ENCODE measurements around the gene ABAT. TPM values are rescaled to one million over a fixed set of nuclear protein-coding genes. Genes with fewer than 3 reads are reported as not detected.

The ABAT gene
- polyA plus RNA-seq, 2 of the 4 experiments (the other 2 are of a cell fraction), result 0.68 to 1.2 TPM

DNA sequence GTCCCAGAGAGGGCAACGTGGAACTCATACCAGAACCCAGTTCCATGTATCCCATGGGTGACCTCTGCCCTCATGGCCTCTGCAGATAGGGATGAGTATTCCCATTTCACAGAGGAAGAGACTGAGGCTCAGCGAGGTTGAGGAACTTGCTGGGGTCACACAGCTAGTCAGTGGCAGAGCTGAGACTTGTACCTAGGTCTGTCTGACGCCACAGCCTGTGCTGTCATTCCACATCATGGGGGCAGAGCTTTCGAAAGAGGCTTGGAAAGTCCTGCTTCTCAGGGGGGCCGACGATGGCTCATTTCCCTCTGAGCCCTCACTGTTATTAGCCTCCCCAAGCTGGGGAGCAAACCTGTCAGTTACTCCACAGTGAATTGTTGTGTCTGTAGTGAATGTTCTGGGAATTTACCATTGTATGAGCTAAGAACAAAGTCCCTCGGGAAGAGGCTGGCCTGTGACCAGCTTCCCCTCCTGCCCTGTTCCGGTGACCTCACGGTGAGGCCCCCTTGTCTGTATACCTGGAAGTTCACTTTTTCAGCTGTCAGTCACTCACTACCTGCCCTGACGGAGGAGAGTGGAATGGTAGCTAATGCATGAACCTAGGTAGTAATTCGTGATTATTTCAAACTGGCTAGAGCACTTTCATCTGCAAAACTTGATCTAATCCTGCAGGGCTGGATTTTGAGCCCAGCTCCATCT lies 44.0 kb upstream of the ABAT start:
- H3K4me2 ChIP-seq, result no peak overlapping the region
- no peak overlapping the region for H3K27ac ChIP-seq
- ATAC-seq (no peak), DNase-seq (ENCODE audit: low read depth in 1 of 2, low spot score in 1 of 2) (no peak), FAIRE-seq (no peak)
- ChIA-PET CTCF (interaction anchor here (1.0 to 1.2 kb wide), 3 partner anchors 58 to 1879 kb away, joined by 3 to 5 read pairs (median 3); no protein-coding TSS in a partner anchor), POLR2A (no interaction called here)
- H3K9me3 ChIP-seq, result no peaks in the 10 kb centered on the region
- TF ChIP-seq, protein P1, sequence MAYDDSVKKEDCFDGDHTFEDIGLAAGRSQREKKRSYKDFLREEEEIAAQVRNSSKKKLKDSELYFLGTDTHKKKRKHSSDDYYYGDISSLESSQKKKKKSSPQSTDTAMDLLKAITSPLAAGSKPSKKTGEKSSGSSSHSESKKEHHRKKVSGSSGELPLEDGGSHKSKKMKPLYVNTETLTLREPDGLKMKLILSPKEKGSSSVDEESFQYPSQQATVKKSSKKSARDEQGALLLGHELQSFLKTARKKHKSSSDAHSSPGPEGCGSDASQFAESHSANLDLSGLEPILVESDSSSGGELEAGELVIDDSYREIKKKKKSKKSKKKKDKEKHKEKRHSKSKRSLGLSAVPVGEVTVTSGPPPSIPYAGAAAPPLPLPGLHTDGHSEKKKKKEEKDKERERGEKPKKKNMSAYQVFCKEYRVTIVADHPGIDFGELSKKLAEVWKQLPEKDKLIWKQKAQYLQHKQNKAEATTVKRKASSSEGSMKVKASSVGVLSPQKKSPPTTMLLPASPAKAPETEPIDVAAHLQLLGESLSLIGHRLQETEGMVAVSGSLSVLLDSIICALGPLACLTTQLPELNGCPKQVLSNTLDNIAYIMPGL (CRISPR knock-in tag; IDR thresholded peaks at IDR 0.05; ENCODE audit: borderline replicate concordance), result no peak
- no peak for TF ChIP-seq NR3C1 (IDR thresholded peaks at IDR 0.05)
- no peak for TF ChIP-seq RCOR1 (IDR thresholded peaks at IDR 0.05; ENCODE audit: low read depth, low read length)
- no peak for TF ChIP-seq TP53 (CRISPR knock-in tag; IDR thresholded peaks at IDR 0.05)
- no peak for TF ChIP-seq PHF8 (IDR thresholded peaks at IDR 0.05; ENCODE audit: borderline replicate concordance, low read depth)
- no peak for TF ChIP-seq ZFP36 (IDR thresholded peaks at IDR 0.05; ENCODE audit: borderline replicate concordance, partially characterized antibody)
- TF ChIP-seq, protein P2, sequence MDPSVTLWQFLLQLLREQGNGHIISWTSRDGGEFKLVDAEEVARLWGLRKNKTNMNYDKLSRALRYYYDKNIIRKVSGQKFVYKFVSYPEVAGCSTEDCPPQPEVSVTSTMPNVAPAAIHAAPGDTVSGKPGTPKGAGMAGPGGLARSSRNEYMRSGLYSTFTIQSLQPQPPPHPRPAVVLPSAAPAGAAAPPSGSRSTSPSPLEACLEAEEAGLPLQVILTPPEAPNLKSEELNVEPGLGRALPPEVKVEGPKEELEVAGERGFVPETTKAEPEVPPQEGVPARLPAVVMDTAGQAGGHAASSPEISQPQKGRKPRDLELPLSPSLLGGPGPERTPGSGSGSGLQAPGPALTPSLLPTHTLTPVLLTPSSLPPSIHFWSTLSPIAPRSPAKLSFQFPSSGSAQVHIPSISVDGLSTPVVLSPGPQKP (IDR thresholded peaks at IDR 0.05; ENCODE audit: low read depth, low read length), result no peak
- no peak for TF ChIP-seq KDM1A (IDR thresholded peaks at IDR 0.05; ENCODE audit: low read depth)
- TF ChIP-seq, protein P3, sequence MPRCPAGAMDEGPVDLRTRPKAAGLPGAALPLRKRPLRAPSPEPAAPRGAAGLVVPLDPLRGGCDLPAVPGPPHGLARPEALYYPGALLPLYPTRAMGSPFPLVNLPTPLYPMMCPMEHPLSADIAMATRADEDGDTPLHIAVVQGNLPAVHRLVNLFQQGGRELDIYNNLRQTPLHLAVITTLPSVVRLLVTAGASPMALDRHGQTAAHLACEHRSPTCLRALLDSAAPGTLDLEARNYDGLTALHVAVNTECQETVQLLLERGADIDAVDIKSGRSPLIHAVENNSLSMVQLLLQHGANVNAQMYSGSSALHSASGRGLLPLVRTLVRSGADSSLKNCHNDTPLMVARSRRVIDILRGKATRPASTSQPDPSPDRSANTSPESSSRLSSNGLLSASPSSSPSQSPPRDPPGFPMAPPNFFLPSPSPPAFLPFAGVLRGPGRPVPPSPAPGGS (IDR thresholded peaks at IDR 0.05), result no peak
- TF ChIP-seq MAZ (IDR thresholded peaks at IDR 0.05; ENCODE audit: borderline replicate concordance, low read depth, low read length), result no peak
- no peak for TF ChIP-seq NPAS2 (CRISPR knock-in tag; IDR thresholded peaks at IDR 0.05; ENCODE audit: borderline replicate concordance)
- TF ChIP-seq CEBPB (IDR thresholded peaks at IDR 0.05), result no peak
- TF ChIP-seq CHD4 (IDR thresholded peaks at IDR 0.05; ENCODE audit: borderline replicate concordance), result no peak
- no peak for TF ChIP-seq ESRRA (IDR thresholded peaks at IDR 0.05; ENCODE audit: borderline replicate concordance, low read length)
- no peak for TF ChIP-seq KDM5A (IDR thresholded peaks at IDR 0.05)
- no peak for TF ChIP-seq HDAC2 (IDR thresholded peaks at IDR 0.05)
- TF ChIP-seq HOXB13 (CRISPR knock-in tag; IDR thresholded peaks at IDR 0.05; ENCODE audit: low read depth), result no peak
- no peak for TF ChIP-seq FOXS1 (CRISPR knock-in tag; IDR thresholded peaks at IDR 0.05)
- no peak for TF ChIP-seq FOSL2 (IDR thresholded peaks at IDR 0.05)
- TF ChIP-seq FOSL2 (CRISPR knock-in tag; IDR thresholded peaks at IDR 0.05), result no peak
- no peak for TF ChIP-seq FOSB (CRISPR knock-in tag; IDR thresholded peaks at IDR 0.05)
- no peaks in the 10 kb centered on the region for H3K4me1 ChIP-seq
- H3K4me3 ChIP-seq, result no peak overlapping the region
- 91% methylated on average over 11 of the region's 11 CpGs for WGBS (ENCODE audit: missing lambda C conversion rate)

DNA sequence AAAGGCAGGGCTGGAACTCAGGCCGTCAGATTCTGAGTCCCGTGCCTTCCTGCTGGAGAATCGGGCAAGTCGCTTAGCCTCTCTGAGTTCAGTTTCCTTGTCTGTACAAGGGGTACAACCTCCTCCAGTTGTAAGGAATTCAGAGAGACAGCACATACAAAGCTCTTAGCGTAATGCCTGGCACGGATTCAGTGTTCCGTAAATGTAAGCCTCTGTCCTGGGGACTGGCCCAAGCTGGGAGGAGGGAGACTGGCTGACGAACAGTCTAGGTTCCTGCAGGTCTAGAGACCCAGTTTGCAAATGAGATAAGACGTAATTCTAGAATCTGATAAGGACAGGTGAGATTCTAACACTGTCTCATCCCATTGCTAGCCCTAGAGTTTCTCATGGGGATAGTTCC lies 43.0 kb upstream of the ABAT start:
- Histone ChIP-seq H3K4me1 (no peaks in the 10 kb centered on the region), H3K4me2 (no peak overlapping the region), H3K27ac (no peak overlapping the region), H3K4me3 (no peak overlapping the region), H3K9me3 (no peaks in the 10 kb centered on the region)
- TF ChIP-seq, protein P4, sequence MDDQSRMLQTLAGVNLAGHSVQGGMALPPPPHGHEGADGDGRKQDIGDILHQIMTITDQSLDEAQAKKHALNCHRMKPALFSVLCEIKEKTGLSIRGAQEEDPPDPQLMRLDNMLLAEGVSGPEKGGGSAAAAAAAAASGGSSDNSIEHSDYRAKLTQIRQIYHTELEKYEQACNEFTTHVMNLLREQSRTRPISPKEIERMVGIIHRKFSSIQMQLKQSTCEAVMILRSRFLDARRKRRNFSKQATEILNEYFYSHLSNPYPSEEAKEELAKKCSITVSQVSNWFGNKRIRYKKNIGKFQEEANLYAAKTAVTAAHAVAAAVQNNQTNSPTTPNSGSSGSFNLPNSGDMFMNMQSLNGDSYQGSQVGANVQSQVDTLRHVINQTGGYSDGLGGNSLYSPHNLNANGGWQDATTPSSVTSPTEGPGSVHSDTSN (IDR thresholded peaks at IDR 0.05), result no peak
- TF ChIP-seq FOXS1 (CRISPR knock-in tag; IDR thresholded peaks at IDR 0.05), result no peak
- no peak for TF ChIP-seq ZC3H11A (IDR thresholded peaks at IDR 0.05)
- TF ChIP-seq BHLHE40 (IDR thresholded peaks at IDR 0.05; ENCODE audit: low read depth, low read length), result no peak
- TF ChIP-seq RFX5 (IDR thresholded peaks at IDR 0.05), result no peak
- no peak for TF ChIP-seq CHD4 (IDR thresholded peaks at IDR 0.05; ENCODE audit: borderline replicate concordance)
- no peak for TF ChIP-seq CBX8 (IDR thresholded peaks at IDR 0.05)
- no peak for TF ChIP-seq MAZ (IDR thresholded peaks at IDR 0.05; ENCODE audit: borderline replicate concordance, low read depth, low read length)
- ChIA-PET CTCF (no interaction called here), POLR2A (no interaction called here)
- ATAC-seq (no peak), FAIRE-seq (no peak), DNase-seq (ENCODE audit: low read depth in 1 of 2, low spot score in 1 of 2) (no peak)
- 95% methylated on average over 9 of the region's 9 CpGs for WGBS (ENCODE audit: missing lambda C conversion rate)
